Natural killer cell (primary cell): Measurements from ENCODE around the gene GIMAP5. TPM values are rescaled to one million over a fixed set of nuclear protein-coding genes. Genes with fewer than 3 reads are reported as not detected.
A peak's percentile ranks its signal among the peaks of the same experiment; 100 is the strongest.

Experiments
- ATAC-seq, 3 donors: fragments of 150-1000 bp in 2 of 3; fragments of 200-7000 bp in 1 of 3; cut with Tn5 transposase; 1 replicate in 1 of 3; 2 replicates in 2 of 3; pipeline ENCODE4 v1.10.0; 2021; ENCODE audit warnings: mild to moderate bottlenecking in 2 of 3, moderate library complexity in 2 of 3
- DNase-seq, 2 donors: peaks; one replicate each; pipeline versions ENCODE4 v3.0.0 to v3.0.0-alpha.2; 2013 to 2021; ENCODE audit warnings: mixed read lengths in 1 of 2
- H3K27ac ChIP-seq: one replicate; pipeline ENCODE4 v1.5.1; 2013; ENCODE audit warnings: mild to moderate bottlenecking, low read length
- H3K27me3 ChIP-seq: one replicate; pipeline ENCODE4 v1.6.1; 2013; ENCODE audit warnings: low read length; ENCODE audit not compliant: control insufficient read depth, insufficient read depth
- H3K36me3 ChIP-seq: one replicate; pipeline ENCODE4 v1.6.1; 2013; ENCODE audit warnings: low read length; ENCODE audit not compliant: control insufficient read depth, insufficient read depth
- H3K4me1 ChIP-seq: one replicate; pipeline ENCODE4 v1.6.1; 2013; ENCODE audit warnings: low read length; ENCODE audit not compliant: control insufficient read depth, insufficient read depth
- H3K4me3 ChIP-seq: one replicate; pipeline ENCODE4 v1.5.1; 2013; ENCODE audit warnings: low read length
- H3K9me3 ChIP-seq: one replicate; pipeline ENCODE4 v1.6.1; 2013; ENCODE audit warnings: low read length; ENCODE audit not compliant: control insufficient read depth, insufficient read depth
- H3K27ac Mint-ChIP-seq, 2 donors: one replicate each; pipeline ENCODE4 v1.8.0; 2022; ENCODE audit warnings: mild to moderate bottlenecking in 2 of 2, mixed read lengths in 2 of 2, moderate library complexity in 1 of 2
- H3K27me3 Mint-ChIP-seq, 2 donors: one replicate each; pipeline ENCODE4 v1.8.0; 2022; ENCODE audit warnings: low read depth in 2 of 2, mixed read lengths in 2 of 2
- H3K36me3 Mint-ChIP-seq: one replicate; pipeline ENCODE4 v1.8.0; 2022; ENCODE audit warnings: mixed read lengths
- H3K4me1 Mint-ChIP-seq, 2 donors: one replicate each; pipeline ENCODE4 v1.8.0; 2022; ENCODE audit warnings: mixed read lengths in 2 of 2
- H3K4me3 Mint-ChIP-seq: one replicate; pipeline ENCODE4 v1.8.0; 2022; ENCODE audit warnings: mild to moderate bottlenecking, moderate library complexity, mixed read lengths
- H3K9me3 Mint-ChIP-seq, 2 donors: one replicate each; pipeline ENCODE4 v1.8.0; 2022; ENCODE audit warnings: mixed read lengths in 2 of 2
- CTCF ChIP-seq: fragments of 200-600 bp; IDR thresholded peaks from one replicate; pipeline ENCODE4 v1.8.0; 2022; ENCODE audit warnings: antibody characterized with exemption
- WGBS: methylation state at CpG from one replicate; pipeline ENCODE4 v1.1.7; 2013; ENCODE audit warnings: missing lambda C conversion rate; ENCODE audit not compliant: insufficient coverage; 5-methylcytosine and 5-hydroxymethylcytosine counted together
- intact Hi-C: fragments of 100-400 bp; cut with micrococcal nuclease; formaldehyde crosslinking; loops from one replicate; pipeline ENCODE4 v1.14.2; 2022
- total RNA-seq, 4 donors: library from RNA; stranded (reverse); fragments of 120-200 nt in 1 of 4; gene quantifications; one replicate each; pipeline versions ENCODE4 v1.2.3 to v1.2.4, GENCODE V29; 2013 to 2022

The GIMAP5 gene
- total RNA-seq, 3 donors from 2014 or later (not counting 1 experiment from before 2014, with no cell fraction given), result 29.2 to 64.1 (median 35.3) TPM

GRCh38 chr7:150755473-150756099, 18.4 kb downstream of the GIMAP5 start:
- Histone ChIP-seq H3K4me3 (no peak overlapping the region), H3K36me3 (no peaks in the 10 kb centered on the region), H3K27ac (peak overlapping the region; percentile 78), H3K9me3 (no peaks in the 10 kb centered on the region), H3K27me3 (no peaks in the 10 kb centered on the region), H3K4me1 (peaks cover 33% of the 10 kb centered on the region)
- DNase-seq (peak; percentile 35 to 89), ATAC-seq (peak; percentile 74 to 80 (median 79))
- no peak for TF ChIP-seq CTCF
- H3K4me3 Mint-ChIP-seq, result peak overlapping the region; percentile 63
- peaks cover 2 to 5% of the 10 kb centered on the region in 2 donors for H3K9me3 Mint-ChIP-seq
- no peaks in the 10 kb centered on the region for H3K36me3 Mint-ChIP-seq
- intact Hi-C loops, result loop anchor here (1.0 to 5.0 kb wide), 6 partner anchors 17 to 398 kb away; partner anchors contain the start of genes GIMAP4, GIMAP6 and GIMAP7
- no peaks in the 10 kb centered on the region for H3K27me3 Mint-ChIP-seq
- peak overlapping the region; percentile 87 to 89 for H3K27ac Mint-ChIP-seq
- H3K4me1 Mint-ChIP-seq, result peaks cover 33 to 44% of the 10 kb centered on the region in 2 donors
- 2% methylated on average over 3 of the region's 4 CpGs for WGBS

- H3K27me3 Mint-ChIP-seq, result no peaks in the 10 kb centered on the region
- WGBS, result 63% methylated on average over 3 of the region's 3 CpGs
- intact Hi-C loops, result loop anchor here (1.0 to 5.0 kb wide), 5 partner anchors 17 to 399 kb away; partner anchors contain the start of genes GIMAP4 and GIMAP6
- H3K27ac Mint-ChIP-seq, result peak overlapping the region; percentile 87 to 89
- TF ChIP-seq CTCF, result no peak
- peak overlapping the region; percentile 78 for H3K27ac ChIP-seq
- H3K4me1 ChIP-seq, result peaks cover 33% of the 10 kb centered on the region
- no peak for ATAC-seq
- no peaks in the 10 kb centered on the region for H3K27me3 ChIP-seq
- peaks cover 1% of the 10 kb centered on the region for H3K36me3 Mint-ChIP-seq
- H3K9me3 ChIP-seq, result no peaks in the 10 kb centered on the region
- no peaks in the 10 kb centered on the region for H3K36me3 ChIP-seq
- H3K4me3 ChIP-seq, result no peak overlapping the region
- peak in 1 of 2 donors; percentile 61 for DNase-seq
- H3K9me3 Mint-ChIP-seq, result peaks cover 2 to 5% of the 10 kb centered on the region in 2 donors
- H3K4me3 Mint-ChIP-seq, result peak overlapping the region; percentile 63
- peaks cover 31 to 42% of the 10 kb centered on the region in 2 donors for H3K4me1 Mint-ChIP-seq
Observed at GRCh38 chr7:150756166-150756565, 18.9 kb downstream of the GIMAP5 start.

- peak overlapping the region; percentile 25 for H3K27ac ChIP-seq
- no peaks in the 10 kb centered on the region for H3K9me3 ChIP-seq
- Mint-ChIP-seq H3K4me1 (peaks cover 31 to 42% of the 10 kb centered on the region in 2 donors), H3K36me3 (peaks cover 8% of the 10 kb centered on the region), H3K27ac (peak overlapping the region; percentile 87 to 89), H3K4me3 (peak overlapping the region; percentile 63), H3K27me3 (no peaks in the 10 kb centered on the region), H3K9me3 (peaks cover 2 to 5% of the 10 kb centered on the region in 2 donors)
- peaks cover 33% of the 10 kb centered on the region for H3K4me1 ChIP-seq
- intact Hi-C loops, result loop anchor here (1.0 to 5.0 kb wide), 6 partner anchors 18 to 400 kb away; partner anchors contain the start of genes GIMAP4 and GIMAP6
- ATAC-seq, result peak; percentile 28 to 69 (median 62)
- no peaks in the 10 kb centered on the region for H3K36me3 ChIP-seq
- peak in 1 of 2 donors; percentile 84 for DNase-seq
- WGBS, result 50% methylated on average over 1 of the region's 1 CpG
- no peaks in the 10 kb centered on the region for H3K27me3 ChIP-seq
- H3K4me3 ChIP-seq, result no peak overlapping the region
- peak; percentile 68 for TF ChIP-seq CTCF
Observed at GRCh38 chr7:150756858-150757257, 19.6 kb downstream of the GIMAP5 start.
